ENCODE data around the gene RNF31.

The RNF31 gene

DNA sequence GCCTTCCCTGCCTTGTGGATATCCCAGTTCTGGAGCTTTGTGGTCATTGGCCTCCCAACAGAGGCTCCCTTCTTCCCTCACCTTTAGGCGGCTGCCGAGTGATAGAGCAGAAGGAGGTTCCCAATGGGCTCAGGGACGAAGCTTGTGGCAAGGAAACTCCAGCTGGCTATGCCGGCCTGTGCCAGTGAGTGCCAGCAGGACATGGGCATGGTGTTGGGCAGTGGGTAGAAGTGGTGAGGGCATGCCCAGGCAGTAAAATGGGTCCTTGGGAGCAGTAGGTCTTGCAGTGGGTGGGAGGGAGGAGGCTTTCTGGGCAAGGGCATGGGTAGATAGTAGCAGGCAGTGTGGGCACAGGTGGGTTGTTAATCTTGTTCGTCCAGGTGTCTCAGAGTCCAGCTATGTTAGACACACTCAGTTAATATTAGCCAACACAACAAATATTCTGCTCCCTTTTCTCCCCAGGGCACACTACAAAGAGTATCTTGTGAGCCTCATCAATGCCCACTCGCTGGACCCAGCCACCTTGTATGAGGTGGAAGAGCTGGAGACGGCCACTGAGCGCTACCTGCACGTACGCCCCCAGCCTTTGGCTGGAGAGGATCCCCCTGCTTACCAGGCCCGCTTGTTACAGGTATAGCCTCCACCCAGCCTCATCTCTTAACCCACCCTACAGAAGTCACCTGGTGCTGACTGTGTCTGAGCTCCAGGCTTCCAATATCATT lies 12.6 kb downstream of the RNF31 start:
- no peak for DNase-seq (ENCODE audit: low read depth in 2 of 2, low spot score in 1 of 2)

DNA sequence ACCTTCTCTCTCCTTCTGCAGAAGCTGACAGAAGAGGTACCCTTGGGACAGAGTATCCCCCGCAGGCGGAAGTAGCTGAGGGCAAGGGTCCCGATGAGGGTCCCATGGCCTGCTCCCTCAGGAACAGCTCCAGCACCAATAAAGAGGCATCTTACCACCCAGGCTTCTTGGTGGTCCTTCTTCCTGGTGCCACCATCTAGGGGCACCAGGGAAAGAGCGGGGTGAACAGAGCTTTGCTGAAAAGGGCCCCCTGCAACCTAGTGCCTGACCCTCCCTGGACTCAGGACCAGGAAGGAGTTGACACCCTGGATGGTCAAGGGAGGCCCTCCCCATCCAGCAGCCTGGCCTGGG lies 13.2 kb downstream of the RNF31 start:
- DNase-seq (ENCODE audit: low read depth in 2 of 2, low spot score in 1 of 2) = no peak

DNA sequence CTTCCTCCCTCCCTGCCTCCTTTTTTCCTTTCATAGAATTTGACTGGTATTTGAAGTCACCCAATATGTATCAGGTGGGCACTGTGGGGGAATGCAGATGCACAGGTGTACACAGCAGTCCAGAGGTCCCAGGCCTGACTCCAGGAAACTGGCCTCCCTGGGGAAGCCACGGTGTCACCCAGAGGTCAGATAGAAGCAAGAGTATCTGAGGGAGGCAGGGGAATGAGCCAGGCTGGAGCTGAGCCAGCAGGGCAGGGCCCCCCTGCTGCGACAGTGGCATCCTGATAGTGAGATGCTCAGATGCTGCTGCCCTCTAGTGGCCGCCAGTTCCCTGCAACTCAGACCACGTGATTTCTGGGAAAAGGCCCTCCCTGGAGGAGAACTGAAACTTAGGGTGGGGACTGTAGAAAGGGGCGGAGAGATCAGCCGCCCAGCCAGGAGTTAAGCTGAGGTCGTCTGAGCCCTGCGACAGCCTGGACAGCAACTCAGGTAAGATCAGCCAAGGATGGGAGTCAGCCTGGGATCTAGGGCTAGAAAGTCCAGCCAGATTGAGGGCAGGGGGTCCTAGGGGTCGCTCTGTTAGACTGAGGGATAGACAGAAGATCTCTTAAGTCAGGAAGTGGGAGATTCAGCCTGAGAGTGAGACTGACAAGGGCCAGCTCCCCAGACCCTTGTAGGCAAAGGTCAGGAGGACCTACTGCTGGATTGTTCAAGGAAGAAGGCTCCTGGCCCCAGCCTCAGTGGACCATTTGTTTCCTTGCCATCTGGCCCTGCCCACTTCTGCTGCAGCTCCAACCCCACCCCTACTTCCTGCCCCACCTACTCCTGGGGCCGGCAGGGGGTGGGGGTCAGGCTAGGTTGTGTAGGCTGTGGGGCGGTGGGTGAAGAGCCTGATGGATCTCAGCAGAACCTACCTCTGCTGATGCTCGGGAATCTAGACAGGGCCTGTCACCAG lies 13.8 kb downstream of the RNF31 start, which contains the start of gene IRF9:
Gene IRF9 (plus strand): TSS at position 416 of the 955 bp plus-strand sequence. CDS start 880 bp downstream, outside the sequence.
- peak; percentile 89 to 100 for DNase-seq (ENCODE audit: low read depth in 2 of 2, low spot score in 1 of 2)

DNA sequence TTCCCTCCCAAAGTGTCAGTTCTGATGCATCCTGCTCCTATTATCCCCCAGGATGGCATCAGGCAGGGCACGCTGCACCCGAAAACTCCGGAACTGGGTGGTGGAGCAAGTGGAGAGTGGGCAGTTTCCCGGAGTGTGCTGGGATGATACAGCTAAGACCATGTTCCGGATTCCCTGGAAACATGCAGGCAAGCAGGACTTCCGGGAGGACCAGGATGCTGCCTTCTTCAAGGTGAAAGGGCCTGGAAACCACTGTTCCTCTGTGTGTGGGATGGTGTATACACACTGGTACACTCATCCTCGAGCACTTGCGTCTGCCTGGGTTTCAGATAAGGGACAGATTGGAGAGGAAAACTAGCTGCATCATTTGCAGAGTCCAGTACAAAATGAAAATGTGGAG lies 14.8 kb downstream of the RNF31 start:
- DNase-seq (ENCODE audit: low read depth in 2 of 2, low spot score in 1 of 2) = no peak

DNA sequence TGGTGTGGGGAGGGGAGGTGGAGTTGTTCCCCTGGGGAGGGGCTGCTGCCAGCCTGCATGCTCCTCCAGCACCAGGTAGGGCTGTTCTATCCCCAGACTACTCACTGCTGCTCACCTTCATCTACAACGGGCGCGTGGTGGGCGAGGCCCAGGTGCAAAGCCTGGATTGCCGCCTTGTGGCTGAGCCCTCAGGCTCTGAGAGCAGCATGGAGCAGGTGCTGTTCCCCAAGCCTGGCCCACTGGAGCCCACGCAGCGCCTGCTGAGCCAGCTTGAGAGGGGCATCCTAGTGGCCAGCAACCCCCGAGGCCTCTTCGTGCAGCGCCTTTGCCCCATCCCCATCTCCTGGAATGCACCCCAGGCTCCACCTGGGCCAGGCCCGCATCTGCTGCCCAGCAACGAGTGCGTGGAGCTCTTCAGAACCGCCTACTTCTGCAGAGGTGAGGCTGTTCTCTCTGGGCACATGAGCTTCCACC lies 17.3 kb downstream of the RNF31 start:
- DNase-seq (ENCODE audit: low read depth in 2 of 2, low spot score in 1 of 2) = no peak

DNA sequence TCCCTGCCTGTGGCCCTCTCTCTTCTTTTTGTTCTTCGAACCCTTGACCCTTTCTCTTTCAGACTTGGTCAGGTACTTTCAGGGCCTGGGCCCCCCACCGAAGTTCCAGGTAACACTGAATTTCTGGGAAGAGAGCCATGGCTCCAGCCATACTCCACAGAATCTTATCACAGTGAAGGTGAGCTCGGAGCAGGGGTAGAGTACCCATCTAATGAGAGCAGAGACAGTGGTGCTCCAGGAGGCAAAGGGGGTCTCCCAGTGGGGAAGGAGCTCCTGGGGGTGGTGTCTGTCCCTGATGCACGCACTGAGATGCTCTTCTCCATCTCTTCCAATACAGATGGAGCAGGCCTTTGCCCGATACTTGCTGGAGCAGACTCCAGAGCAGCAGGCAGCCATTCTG lies 18.5 kb downstream of the RNF31 start:
- no peak for DNase-seq (ENCODE audit: low read depth in 2 of 2, low spot score in 1 of 2)

DNA sequence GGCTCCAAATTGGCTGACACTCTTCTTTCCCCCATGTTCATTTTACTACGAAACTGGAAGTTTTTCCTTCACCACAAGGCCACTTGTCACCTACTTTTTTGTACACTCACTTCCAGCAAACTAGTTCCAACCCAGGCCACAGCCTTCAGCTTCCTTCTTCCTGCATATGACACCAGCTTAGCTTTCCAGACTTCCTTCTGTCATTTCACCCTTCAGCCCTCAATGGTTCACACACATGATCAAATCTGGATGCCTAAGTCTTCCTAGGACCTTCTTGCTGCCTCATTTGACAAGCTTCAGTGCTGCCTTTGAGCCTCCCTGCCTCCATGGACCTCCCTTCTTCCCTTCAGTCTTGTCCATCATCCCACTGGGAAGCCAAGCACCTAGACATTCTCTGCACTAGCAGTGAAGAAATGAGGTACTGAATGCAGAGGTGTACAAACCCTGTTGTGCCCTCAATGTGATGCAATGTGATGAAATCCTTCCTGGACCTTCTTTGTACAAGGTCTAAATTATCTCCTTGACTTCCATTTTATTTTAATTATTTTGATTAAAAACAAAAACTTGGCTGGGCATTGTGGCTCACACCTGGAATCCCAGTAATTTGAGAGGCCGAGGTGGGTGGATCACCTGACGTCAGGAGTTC lies 20.3 kb downstream of the RNF31 start:
- DNase-seq (ENCODE audit: low read depth in 2 of 2, low spot score in 1 of 2) = no peak

DNA sequence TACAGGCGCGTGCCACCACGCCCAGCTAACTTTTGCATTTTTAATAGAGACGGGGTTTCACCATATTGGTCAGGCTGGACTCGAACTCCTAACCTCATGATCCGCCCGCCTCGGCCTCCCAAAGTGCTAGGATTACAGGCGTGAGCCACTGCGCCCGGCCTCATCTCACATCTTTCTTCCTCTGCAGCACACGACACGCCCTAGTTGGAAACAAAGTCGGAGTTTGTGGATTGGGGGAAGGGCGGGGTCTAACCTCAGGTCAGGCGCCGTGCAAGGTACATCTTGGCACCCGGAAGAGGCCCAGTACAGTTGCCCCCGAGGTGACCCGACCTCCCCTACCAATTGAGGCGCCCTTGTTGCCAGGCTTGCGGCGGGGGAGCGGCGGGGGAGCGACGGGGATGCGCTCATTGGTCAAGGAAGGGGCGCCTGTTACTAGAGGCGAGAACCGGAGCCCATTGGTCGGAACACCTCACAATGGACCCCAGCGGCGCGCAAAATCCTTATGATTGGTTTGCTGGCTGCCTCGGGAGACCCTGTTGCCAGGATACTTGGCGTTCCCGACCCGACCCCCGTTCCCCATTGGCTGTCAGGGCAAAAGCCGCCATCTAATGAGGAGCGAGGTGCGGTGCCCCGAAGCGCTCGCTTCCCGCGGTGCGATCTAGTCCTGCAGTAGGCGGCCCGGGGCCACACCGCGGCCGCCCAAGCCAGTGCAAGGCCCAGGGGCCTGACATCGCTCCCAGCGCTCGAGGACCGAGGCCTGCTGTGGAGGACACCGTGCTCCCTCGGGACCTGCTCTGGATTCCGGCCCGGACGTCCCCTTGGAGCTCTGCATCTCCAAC lies 24.3 kb downstream of the RNF31 start, which contains the start of gene REC8:
Gene REC8 (plus strand): TSS at position 659 of the 839 bp plus-strand sequence. CDS start 473 bp downstream, outside the sequence.
- DNase-seq (ENCODE audit: low read depth in 2 of 2, low spot score in 1 of 2) = peak in 1 of 2 donors; percentile 40

DNA sequence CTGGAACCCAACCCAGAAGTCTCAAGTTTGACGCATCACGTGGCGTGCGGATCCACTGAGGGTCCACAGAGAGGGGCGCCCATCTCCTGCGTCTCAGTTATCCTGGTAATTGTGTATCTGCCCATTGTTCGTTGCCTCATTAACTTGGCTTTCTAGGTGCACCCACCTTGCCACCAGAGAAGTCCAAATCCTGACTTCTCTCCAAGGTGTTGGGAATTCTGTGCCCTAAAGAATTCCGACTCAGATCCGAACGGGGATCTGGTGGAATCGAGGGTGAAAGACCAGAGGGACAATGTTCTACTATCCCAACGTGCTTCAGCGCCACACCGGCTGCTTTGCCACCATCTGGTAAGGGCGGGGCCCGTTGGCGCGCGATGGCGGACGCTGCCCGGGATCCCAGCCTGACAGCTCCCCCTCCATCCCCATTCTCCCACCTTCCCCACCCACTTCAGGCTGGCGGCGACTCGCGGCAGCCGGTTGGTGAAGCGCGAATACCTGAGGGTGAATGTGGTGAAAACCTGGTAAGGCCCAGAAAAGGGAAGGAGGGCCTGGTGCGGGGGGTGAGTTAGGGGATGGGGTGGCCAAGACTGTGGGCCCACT lies 25.1 kb downstream of the RNF31 start:
- DNase-seq (ENCODE audit: low read depth in 2 of 2, low spot score in 1 of 2) = no peak

DNA sequence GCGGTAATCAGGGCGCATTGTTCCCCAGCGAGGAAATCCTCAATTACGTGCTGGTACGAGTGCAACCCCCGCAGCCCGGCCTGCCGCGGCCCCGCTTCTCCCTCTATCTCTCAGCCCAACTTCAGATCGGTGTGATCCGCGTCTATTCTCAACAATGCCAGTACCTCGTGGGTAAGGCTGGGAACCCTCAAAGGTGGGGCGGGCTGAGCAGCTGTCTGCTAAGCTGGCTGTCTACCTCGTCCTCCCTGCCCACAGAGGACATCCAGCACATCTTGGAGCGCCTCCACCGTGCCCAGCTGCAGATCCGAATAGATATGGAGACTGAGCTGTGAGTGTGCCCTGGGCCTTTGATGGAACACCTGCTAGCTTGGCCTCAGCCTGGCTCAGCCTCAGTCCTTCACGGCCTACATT lies 25.6 kb downstream of the RNF31 start:
- DNase-seq (ENCODE audit: low read depth in 2 of 2, low spot score in 1 of 2) = no peak

DNA sequence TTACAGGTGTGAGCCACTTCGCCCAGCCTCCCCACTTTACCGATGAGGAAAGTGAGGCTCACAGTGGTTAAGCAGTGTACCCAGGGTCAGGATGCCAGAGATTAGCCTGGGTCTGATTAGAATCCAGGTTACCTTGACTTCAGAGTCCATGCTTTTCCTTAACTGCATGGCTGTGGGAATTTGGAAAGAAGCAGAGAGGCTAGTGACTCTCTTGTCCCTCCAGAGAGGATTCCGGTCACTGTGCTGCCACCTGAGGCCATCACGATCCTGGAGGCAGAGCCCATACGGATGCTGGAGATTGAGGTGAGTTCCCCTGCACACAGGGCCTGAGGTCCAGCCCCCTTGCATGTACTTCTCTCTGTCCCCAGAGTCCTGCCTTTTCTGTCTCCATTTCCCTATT lies 29.3 kb downstream of the RNF31 start:
- DNase-seq (ENCODE audit: low read depth in 2 of 2, low spot score in 1 of 2) = no peak

DNA sequence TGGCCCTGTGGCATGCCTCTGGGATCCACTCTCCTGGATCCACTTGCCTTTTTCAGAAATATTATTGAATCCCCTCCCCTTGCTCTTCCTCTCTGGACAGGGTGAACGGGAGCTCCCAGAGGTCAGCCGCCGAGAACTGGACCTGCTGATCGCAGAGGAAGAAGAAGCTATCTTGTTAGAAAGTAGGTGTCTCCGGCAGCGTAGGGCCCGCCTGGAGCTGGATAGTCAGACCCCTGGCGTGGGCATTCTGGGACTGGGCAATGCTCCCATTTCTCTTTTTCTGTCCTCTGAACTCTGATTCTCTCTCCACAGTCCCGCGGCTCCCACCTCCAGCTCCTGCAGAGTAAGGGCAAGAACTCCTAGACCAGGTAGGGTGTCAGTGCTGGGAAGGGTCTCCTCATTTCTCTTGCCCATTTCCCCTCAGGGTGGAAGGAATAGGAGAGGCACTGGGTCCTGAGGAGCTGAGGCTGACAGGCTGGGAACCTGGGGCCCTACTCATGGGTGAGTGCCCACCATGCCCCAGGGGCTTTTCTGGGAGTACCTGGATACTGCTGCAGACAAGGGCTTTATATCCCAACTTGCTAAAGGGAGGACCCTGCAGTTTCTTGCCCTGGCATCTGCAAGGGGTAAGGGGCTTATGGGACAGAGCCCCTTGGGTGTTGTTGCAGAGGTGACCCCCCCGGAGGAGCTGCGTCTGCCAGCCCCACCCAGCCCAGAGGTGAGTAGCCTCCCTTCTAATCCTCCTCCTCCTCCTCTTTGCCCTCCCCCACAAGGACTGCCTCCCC lies 29.9 kb downstream of the RNF31 start:
- no peak for DNase-seq (ENCODE audit: low read depth in 2 of 2, low spot score in 1 of 2)

DNA sequence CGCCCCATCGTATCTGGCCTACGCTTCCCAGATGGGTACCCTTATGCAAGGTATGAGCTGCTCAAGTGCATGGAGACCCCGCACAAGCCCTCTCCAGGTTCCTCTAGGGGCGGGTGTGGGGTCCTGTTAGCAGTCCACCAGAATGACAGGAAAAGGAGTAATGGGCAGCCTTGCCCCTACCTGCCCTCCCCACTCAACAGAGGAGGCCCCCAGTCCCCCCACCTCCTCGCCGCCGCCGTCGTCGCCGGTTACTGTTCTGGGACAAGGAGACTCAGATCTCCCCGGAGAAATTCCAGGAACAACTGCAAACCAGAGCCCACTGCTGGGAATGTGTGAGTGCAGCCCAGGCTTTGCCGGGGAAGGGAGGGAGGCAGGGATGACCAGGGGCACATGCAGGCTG lies 30.6 kb downstream of the RNF31 start:
- DNase-seq (ENCODE audit: low read depth in 2 of 2, low spot score in 1 of 2) = no peak

DNA sequence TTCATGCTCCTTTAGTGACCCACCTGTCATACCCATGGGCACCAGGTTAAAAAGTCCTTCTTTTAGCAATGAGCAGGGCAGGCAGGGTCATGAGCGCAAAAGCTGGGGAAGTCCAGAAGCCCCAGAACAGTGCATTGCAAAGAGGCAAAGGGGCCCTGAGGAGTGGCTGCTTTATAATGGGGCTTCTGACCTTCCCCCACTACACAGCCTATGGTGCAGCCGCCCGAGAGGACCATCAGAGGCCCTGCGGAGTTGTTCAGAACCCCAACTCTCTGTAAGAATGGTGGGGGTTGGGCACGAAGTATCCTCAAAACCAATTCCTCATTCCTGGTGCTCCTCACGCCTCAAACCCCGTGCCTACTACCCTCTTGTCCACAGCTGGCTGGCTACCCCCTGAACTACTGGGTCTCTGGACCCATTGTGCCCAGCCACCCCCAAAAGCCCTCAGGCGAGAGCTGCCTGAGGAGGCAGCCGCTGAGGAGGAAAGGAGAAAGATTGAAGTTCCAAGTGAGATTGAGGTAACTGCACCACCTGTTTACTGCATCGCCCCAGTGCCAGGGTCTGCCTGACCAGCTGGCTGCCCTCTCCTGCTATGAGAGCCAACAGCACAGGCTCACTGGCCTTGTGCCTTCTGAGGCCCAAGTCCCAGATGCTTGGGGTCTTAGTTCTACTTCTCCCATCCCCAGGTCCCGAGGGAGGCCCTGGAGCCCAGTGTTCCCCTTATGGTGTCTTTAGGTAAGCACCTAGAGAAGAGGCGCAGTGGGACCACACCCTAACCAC lies 31.3 kb downstream of the RNF31 start:
- no peak for DNase-seq (ENCODE audit: low read depth in 2 of 2, low spot score in 1 of 2)

DNA sequence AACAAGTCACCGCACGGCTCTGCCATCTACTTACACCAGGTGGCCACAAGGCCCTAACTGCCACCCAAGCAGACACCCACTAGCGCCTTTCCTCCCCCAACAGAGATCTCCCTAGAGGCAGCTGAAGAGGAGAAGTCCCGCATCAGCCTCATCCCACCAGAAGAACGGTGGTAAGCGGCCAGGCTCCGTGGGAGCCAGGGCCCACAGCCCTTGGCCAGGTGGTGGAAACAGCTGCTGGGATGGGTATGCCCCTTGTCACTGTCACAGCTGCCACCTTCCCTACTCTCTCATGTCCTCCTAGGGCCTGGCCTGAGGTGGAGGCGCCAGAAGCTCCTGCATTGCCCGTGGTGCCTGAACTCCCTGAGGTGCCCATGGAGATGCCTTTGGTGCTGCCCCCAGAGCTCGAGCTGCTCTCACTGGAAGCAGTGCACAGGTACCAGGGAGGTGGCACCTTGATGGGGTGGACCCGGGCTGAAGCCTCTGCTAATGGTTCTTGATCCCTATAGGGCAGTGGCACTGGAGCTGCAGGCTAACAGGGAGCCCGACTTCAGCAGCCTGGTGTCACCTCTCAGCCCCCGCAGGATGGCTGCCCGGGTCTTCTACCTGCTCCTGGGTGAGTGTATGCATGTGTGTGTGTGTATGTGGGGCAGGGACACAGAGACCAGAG lies 32.1 kb downstream of the RNF31 start:
- no peak for DNase-seq (ENCODE audit: low read depth in 2 of 2, low spot score in 1 of 2)

DNA sequence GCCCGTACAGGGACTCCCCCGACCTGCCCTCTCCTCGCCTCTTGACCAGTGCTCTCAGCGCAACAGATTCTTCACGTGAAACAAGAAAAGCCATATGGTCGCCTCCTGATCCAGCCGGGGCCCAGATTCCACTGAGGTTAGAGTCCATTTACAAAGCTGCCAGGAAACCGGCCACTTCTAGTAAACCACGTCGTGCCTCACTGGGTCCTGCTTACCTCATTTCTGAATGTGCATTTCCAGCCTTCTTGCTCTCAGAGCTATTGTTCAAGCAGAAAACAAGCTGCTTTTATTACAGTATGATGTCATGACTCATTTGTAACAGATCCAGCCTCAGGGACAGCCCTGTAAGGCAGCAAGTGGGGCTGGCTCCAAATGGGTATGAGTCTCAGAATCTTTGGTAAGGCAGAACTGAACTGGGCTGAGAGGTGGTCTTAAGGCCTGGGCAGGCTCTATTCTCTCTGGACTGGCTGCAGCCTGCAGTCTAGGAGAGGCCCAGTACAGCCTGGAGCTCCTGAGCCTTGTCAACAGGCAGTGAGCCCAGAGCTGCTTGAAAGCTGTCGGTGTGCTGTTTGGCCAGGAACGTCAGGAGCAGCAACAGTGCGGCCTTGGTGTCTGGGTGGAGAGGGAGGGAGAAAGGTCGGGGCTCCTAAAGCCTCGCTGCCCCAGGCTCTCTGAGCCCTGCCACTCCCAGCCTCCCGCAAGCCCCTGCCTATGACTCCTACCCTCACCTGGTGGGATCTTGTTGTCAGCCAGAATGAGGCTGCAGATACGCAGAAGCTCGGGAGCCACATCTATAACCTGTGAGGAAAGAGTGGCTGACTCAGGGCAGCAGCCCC lies 32.9 kb downstream of the RNF31 start:
- DNase-seq (ENCODE audit: low read depth in 2 of 2, low spot score in 1 of 2) = no peak

DNA sequence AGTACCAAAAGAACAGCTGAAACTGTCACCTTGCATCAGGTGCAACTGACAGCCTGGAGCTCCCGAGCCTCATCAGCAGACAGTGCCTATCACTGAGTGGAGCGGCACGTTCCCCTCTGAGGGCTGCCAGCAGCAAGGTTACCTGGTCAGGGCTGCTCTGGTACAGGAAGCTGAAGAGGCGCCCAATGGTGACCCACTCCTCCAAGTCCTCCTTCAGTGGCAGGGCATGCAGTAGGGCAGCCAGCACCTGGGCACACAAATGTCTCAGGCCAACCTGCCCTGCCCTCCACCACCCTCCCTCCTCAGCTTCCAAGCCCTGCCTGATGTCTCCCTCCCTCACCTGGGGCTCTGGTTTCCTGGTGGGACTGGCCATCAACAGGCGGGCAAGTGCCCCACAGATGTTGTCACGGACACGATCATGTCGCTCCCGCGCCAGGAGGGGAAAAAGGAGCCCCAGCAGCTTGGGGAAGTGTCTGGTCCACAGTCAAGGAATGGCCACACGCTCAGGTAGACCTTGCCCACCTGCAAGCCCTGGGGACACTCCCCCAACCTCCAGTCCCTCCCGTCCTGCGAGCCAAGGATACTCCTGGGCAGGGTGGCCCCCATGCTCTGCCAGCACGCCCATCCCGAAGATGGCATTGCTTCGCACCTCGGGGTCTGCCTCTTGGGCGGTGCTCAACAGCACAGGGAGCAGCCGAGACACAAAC lies 34.2 kb downstream of the RNF31 start:
- DNase-seq (ENCODE audit: low read depth in 2 of 2, low spot score in 1 of 2) = no peak
